CD14-positive monocyte (primary cell): Measurements from ENCODE around the gene CPNE4. TPM values are rescaled to one million over a fixed set of nuclear protein-coding genes. Genes with fewer than 3 reads are reported as not detected.

Source experiments
- DNase-seq, 3 donors: peaks; one replicate each; pipeline ENCODE4 v3.0.0-alpha.2; 2011 to 2022
- H2AFZ ChIP-seq: 2 replicates; pipeline ENCODE4 v1.6.0; 2012; ENCODE audit warnings: mild to moderate bottlenecking, low read depth, low read length, inconsistent platforms; ENCODE audit not compliant: insufficient read depth, poor library complexity, severe bottlenecking
- H3K27ac ChIP-seq, 2 donors: 1 replicate in 1 of 2; 2 replicates in 1 of 2; pipeline ENCODE4 v1.5.1; 2012 to 2013; ENCODE audit warnings: low read length in 2 of 2, control low read depth in 1 of 2, inconsistent platforms in 1 of 2, low read depth in 1 of 2, mild to moderate bottlenecking in 1 of 2
- H3K27me3 ChIP-seq, 2 donors: one replicate each; pipeline versions ENCODE4 v1.6.0 to v1.6.1; 2011 to 2013; ENCODE audit warnings: low read length in 2 of 2; ENCODE audit not compliant: control insufficient read depth in 2 of 2, insufficient read depth in 2 of 2
- H3K36me3 ChIP-seq, 2 donors: replicated peaks in 1 of 2; 1 replicate in 1 of 2; 2 replicates in 1 of 2; pipeline versions ENCODE4 v1.5.1 to v1.6.1; 2012 to 2013; ENCODE audit warnings: low read length in 2 of 2, control low read depth in 1 of 2, inconsistent platforms in 1 of 2, mild to moderate bottlenecking in 1 of 2; ENCODE audit not compliant: insufficient read depth in 2 of 2, control insufficient read depth in 1 of 2
- H3K4me1 ChIP-seq, 2 donors: 1 replicate in 1 of 2; 2 replicates in 1 of 2; pipeline versions ENCODE4 v1.5.1 to v1.6.1; 2012 to 2013; ENCODE audit warnings: low read length in 2 of 2, control low read depth in 1 of 2, inconsistent platforms in 1 of 2, mild to moderate bottlenecking in 1 of 2, moderate library complexity in 1 of 2; ENCODE audit not compliant: insufficient read depth in 2 of 2, control insufficient read depth in 1 of 2
- H3K4me2 ChIP-seq: replicated peaks from 2 replicates; pipeline ENCODE3; 2012; ENCODE audit warnings: low read length, moderate library complexity, mild to moderate bottlenecking; ENCODE audit not compliant: poor library complexity, severe bottlenecking; ENCODE audit errors: extremely low read depth
- H3K4me3 ChIP-seq, 3 experiments: fragments of 200-600 bp in 1 of 3; sonication (generic) in 1 of 3; replicated peaks in 1 of 3; 1 replicate in 2 of 3; 2 replicates in 1 of 3; pipeline ENCODE4 v1.5.1; 2011 to 2013; ENCODE audit warnings: low read length in 3 of 3, mild to moderate bottlenecking in 3 of 3, control low read depth in 2 of 3, low read depth in 2 of 3, inconsistent platforms in 1 of 3, moderate library complexity in 1 of 3
- H3K79me2 ChIP-seq: 2 replicates; pipeline ENCODE4 v1.6.0; 2012; ENCODE audit warnings: mild to moderate bottlenecking, control low read depth, inconsistent platforms, low read length, moderate library complexity; ENCODE audit not compliant: insufficient read depth
- H3K9ac ChIP-seq: 2 replicates; pipeline ENCODE4 v1.6.0; 2017; ENCODE audit warnings: low read length, mild to moderate bottlenecking; ENCODE audit not compliant: insufficient read depth, poor library complexity, severe bottlenecking
- H3K9me3 ChIP-seq, 2 donors: replicated peaks in 1 of 2; 1 replicate in 1 of 2; 2 replicates in 1 of 2; pipeline versions ENCODE4 v1.5.1 to v1.6.1; 2012 to 2013; ENCODE audit warnings: low read length in 2 of 2, control low read depth in 1 of 2; ENCODE audit not compliant: control insufficient read depth in 1 of 2, insufficient read depth in 1 of 2
- H4K20me1 ChIP-seq: 2 replicates; pipeline ENCODE4 v1.6.0; 2012; ENCODE audit warnings: mild to moderate bottlenecking, low read length, control low read depth, moderate library complexity; ENCODE audit not compliant: insufficient read depth
- H3K27ac Mint-ChIP-seq, 7 donors: one replicate each; pipeline ENCODE4 v1.8.0; 2020; ENCODE audit warnings: mild to moderate bottlenecking in 7 of 7, mixed read lengths in 7 of 7, moderate library complexity in 6 of 7, inconsistent platforms in 2 of 7
- H3K27me3 Mint-ChIP-seq, 3 donors: one replicate each; pipeline ENCODE4 v1.8.0; 2021 to 2022; ENCODE audit warnings: low read depth in 3 of 3, mild to moderate bottlenecking in 3 of 3, mixed read lengths in 3 of 3, moderate library complexity in 3 of 3, inconsistent platforms in 1 of 3
- H3K36me3 Mint-ChIP-seq, 2 donors: one replicate each; pipeline ENCODE4 v1.8.0; 2020; ENCODE audit warnings: mixed read lengths in 2 of 2, inconsistent platforms in 1 of 2, mild to moderate bottlenecking in 1 of 2
- H3K4me1 Mint-ChIP-seq: one replicate; pipeline ENCODE4 v1.8.0; 2020; ENCODE audit warnings: mild to moderate bottlenecking, mixed read lengths
- H3K4me3 Mint-ChIP-seq, 2 donors: one replicate each; pipeline ENCODE4 v1.8.0; 2020; ENCODE audit warnings: mild to moderate bottlenecking in 2 of 2, mixed read lengths in 2 of 2, moderate library complexity in 1 of 2
- H3K9me3 Mint-ChIP-seq, 7 donors: one replicate each; pipeline ENCODE4 v1.8.0; 2020 to 2022; ENCODE audit warnings: mixed read lengths in 7 of 7, mild to moderate bottlenecking in 6 of 7, moderate library complexity in 6 of 7, inconsistent platforms in 2 of 7
- WGBS: methylation state at CpG from one replicate; pipeline ENCODE4 v1.1.5; 2013; ENCODE audit warnings: missing lambda C conversion rate; ENCODE audit not compliant: insufficient coverage; 5-methylcytosine and 5-hydroxymethylcytosine counted together
- intact Hi-C, 2 donors: fragments of 100-400 bp; cut with micrococcal nuclease; formaldehyde crosslinking; loops; one replicate each; pipeline versions ENCODE4 v1.15.0 to v1.15.1; 2023
- polyA plus RNA-seq, 3 donors: library from polyadenylated mRNA; depleted of rRNA in 1 of 3; unstranded in 2 of 3; stranded (reverse) in 1 of 3; fragments of 300-500 nt in 2 of 3; fragments of >200 nt in 1 of 3; fragmentation: Illumina TruSeq in 2 of 3; gene quantifications; 1 replicate in 2 of 3; 2 replicates in 1 of 3; pipeline ENCODE4 v1.2.3, GENCODE V29; 2012 to 2021
- TF ChIP-seq, protein P1 (sequence below): fragments of 200-600 bp; IDR thresholded peaks from one replicate; pipeline ENCODE4 v1.8.0; 2022; ENCODE audit warnings: antibody characterized with exemption, mild to moderate bottlenecking

CPNE4 gene
- polyA plus RNA-seq, 3 donors: not detected

DNA sequence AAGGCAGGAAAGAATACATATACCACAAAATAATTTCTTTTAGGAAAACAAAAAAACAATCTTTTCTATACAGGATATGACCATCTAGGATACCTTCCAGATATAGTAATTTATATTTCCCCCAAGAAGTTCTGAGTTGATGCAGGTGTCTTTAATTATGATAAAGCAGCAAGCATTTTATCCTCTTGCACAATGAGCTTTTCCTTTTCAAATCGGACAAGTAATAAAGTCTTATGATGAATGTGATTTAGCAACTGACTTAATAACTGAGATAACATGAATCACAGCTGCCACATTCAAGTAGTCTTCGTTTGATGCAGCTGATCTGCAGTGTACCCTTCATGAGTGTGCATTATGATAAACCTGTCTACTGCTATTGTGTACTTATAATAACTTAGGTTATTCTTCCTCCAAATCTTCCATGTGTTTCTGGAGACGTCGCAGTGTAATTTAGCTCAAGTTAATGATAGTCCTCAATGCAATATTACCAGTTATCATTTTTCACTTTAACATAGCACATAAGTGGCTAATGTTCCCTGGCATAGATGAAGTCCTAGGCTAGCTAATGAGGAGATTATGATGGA, 271.7 kb downstream of the CPNE4 start:
- Histone ChIP-seq H3K27me3 (no peaks in the 10 kb centered on the region), H3K79me2 (no peaks in the 10 kb centered on the region), H3K4me1 (no peaks in the 10 kb centered on the region), H3K4me3 (no peak overlapping the region), H3K4me2 (no peak overlapping the region), H3K36me3 (no peaks in the 10 kb centered on the region), H4K20me1 (no peaks in the 10 kb centered on the region), H3K9ac (no peak overlapping the region), H3K27ac (no peak overlapping the region), H3K9me3 (peaks cover 0 to 1% of the 10 kb centered on the region in 2 donors), H2AFZ (no peak overlapping the region)
- intact Hi-C loops: no loop called here
- Mint-ChIP-seq H3K27ac (no peak overlapping the region), H3K27me3 (peaks cover 0 to 9% (median 3%) of the 10 kb centered on the region in 3 donors), H3K4me3 (peak overlapping the region in 1 of 2 donors; percentile 3), H3K4me1 (no peaks in the 10 kb centered on the region), H3K36me3 (no peaks in the 10 kb centered on the region), H3K9me3 (peaks cover 0 to 7% (median 4%) of the 10 kb centered on the region in 7 donors)
- no peak for DNase-seq
- WGBS: no CpG with 5 or more reads among the region's 4 CpGs
- TF ChIP-seq, protein P1, sequence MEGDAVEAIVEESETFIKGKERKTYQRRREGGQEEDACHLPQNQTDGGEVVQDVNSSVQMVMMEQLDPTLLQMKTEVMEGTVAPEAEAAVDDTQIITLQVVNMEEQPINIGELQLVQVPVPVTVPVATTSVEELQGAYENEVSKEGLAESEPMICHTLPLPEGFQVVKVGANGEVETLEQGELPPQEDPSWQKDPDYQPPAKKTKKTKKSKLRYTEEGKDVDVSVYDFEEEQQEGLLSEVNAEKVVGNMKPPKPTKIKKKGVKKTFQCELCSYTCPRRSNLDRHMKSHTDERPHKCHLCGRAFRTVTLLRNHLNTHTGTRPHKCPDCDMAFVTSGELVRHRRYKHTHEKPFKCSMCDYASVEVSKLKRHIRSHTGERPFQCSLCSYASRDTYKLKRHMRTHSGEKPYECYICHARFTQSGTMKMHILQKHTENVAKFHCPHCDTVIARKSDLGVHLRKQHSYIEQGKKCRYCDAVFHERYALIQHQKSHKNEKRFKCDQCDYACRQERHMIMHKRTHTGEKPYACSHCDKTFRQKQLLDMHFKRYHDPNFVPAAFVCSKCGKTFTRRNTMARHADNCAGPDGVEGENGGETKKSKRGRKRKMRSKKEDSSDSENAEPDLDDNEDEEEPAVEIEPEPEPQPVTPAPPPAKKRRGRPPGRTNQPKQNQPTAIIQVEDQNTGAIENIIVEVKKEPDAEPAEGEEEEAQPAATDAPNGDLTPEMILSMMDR: no peak

DNA sequence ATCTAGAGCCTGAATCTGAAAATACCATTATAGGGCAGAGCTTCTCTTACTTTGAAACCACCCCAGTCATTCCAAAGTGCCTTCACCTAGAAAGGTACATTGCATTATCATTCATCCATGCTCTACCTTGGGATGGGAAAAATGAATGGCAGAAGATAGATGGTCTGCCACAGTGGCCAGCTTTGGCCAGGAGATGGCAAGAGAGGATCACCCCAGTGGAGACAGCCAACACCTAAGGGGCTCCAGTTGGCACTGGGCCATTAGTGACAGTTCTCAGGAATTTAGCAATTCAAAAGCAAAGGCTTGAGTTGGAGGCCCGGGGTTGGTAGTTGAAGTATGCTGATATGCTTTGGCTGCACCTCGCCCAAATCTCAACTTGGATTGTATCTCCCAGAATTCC, 278.4 kb downstream of the CPNE4 start:
- intact Hi-C loops: no loop called here
- H3K4me2 ChIP-seq: no peak overlapping the region

More for the DNA sequence above, 278.4 kb downstream of the CPNE4 start:
- no peak overlapping the region for H3K27ac ChIP-seq
- no peak overlapping the region for H3K9ac ChIP-seq
- no peak for DNase-seq
- no peaks in the 10 kb centered on the region for H3K27me3 ChIP-seq
- TF ChIP-seq, protein P1: no peak
- Mint-ChIP-seq H3K9me3 (peaks cover 4 to 15% (median 12%) of the 10 kb centered on the region in 7 donors), H3K27me3 (peaks cover 0 to 12% (median 2%) of the 10 kb centered on the region in 3 donors), H3K36me3 (no peaks in the 10 kb centered on the region), H3K4me3 (no peak overlapping the region), H3K4me1 (no peaks in the 10 kb centered on the region), H3K27ac (no peak overlapping the region)
- H4K20me1 ChIP-seq: no peaks in the 10 kb centered on the region
- H3K36me3 ChIP-seq: no peaks in the 10 kb centered on the region
- H3K4me3 ChIP-seq: no peak overlapping the region
- no peaks in the 10 kb centered on the region for H3K79me2 ChIP-seq
- peaks cover 3 to 14% of the 10 kb centered on the region in 2 donors for H3K9me3 ChIP-seq
- 100% methylated on average over 2 of the region's 2 CpGs for WGBS
- H3K4me1 ChIP-seq: no peaks in the 10 kb centered on the region
- no peak overlapping the region for H2AFZ ChIP-seq
